Fibroblast of the conjunctiva (primary cell): Measurements from ENCODE around the gene IGLL5.
"Not testable (repeated sequence)": the region's sequence is repeated elsewhere in the genome, so short reads cannot be mapped to it uniquely, and the experiment has no call there.

Experiments used
- DNase-seq: peaks from one replicate; pipeline ENCODE4 v3.0.0-alpha.2; 2010; ENCODE audit warnings: low read depth

Gene IGLL5

GRCh38 chr22:22884010-22884887, 3.4 kb upstream of the IGLL5 start:
- peak; percentile 44 for DNase-seq

GRCh38 chr22:22884888-22885840, 2.5 kb upstream of the IGLL5 start:
- DNase-seq, result no peak

- no peak for DNase-seq
Observed at GRCh38 chr22:22886546-22886945, 1.1 kb upstream of the IGLL5 start.

- no peak for DNase-seq
Observed at GRCh38 chr22:22888571-22889353, 1.1 kb downstream of the IGLL5 start.

- DNase-seq, result no peak
Observed at GRCh38 chr22:22890085-22890484, 2.5 kb downstream of the IGLL5 start.

- DNase-seq, result no peak
Observed at GRCh38 chr22:22891139-22891621, 3.6 kb downstream of the IGLL5 start.

GRCh38 chr22:22892096-22893052, 4.8 kb downstream of the IGLL5 start:
- DNase-seq, result no peak

- no peak for DNase-seq
Observed at GRCh38 chr22:22893077-22893805, 5.6 kb downstream of the IGLL5 start.

GRCh38 chr22:22893891-22894739, 6.5 kb downstream of the IGLL5 start:
- DNase-seq, result no peak

- DNase-seq, result no peak
Observed at GRCh38 chr22:22894740-22895731, 7.4 kb downstream of the IGLL5 start.

- DNase-seq, result no peak
Observed at GRCh38 chr22:22895776-22896445, 8.3 kb downstream of the IGLL5 start.

GRCh38 chr22:22896601-22897000, 9.0 kb downstream of the IGLL5 start:
- no peak for DNase-seq

- DNase-seq, result no peak
Observed at GRCh38 chr22:22897091-22897490, 9.5 kb downstream of the IGLL5 start.

GRCh38 chr22:22897947-22898346, 10.3 kb downstream of the IGLL5 start:
- no peak for DNase-seq

GRCh38 chr22:22898411-22898950, 10.9 kb downstream of the IGLL5 start:
- DNase-seq, result not testable (repeated sequence)

- not testable (repeated sequence) for DNase-seq
Observed at GRCh38 chr22:22899342-22900080, 11.9 kb downstream of the IGLL5 start.
